HL-60 (cell line): Measurements from ENCODE around the gene ASTN2.

ENCODE experiments used
- GABPA ChIP-seq: IDR thresholded peaks from 2 replicates; pipeline ENCODE4 v1.6.1; 2012; ENCODE audit warnings: low read depth
- REST ChIP-seq: IDR thresholded peaks from 2 replicates; pipeline ENCODE4 v1.6.1; 2012; ENCODE audit warnings: low read depth; ENCODE audit not compliant: insufficient replicate concordance
- TF ChIP-seq, protein P1 (sequence below): IDR thresholded peaks from one replicate; pipeline ENCODE4 v1.5.1; 2011; ENCODE audit warnings: low read length, control low read depth, inconsistent platforms; ENCODE audit not compliant: insufficient read depth

DNA sequence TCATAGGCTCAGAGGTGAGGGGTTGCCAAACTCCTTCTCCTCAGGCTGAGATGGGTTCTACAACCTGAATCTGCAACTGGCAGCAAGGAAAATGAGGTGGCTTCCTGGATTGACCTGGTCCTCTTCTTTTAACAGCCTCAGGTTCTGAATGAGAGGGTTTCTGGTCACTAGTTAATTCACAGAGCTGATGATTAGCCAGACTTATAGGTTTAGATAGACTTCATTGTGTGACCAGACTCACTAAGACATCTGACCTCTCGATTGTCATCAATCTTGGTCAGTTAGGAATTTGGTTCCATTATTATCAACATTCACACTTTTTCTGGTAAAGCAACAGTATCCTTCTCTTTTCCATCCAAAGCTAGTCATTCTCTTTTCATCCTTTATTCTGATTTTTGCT lies 1003.4 kb downstream of the ASTN2 start:
- TF ChIP-seq GABPA (no peak), REST (no peak)
- TF ChIP-seq, protein P1, sequence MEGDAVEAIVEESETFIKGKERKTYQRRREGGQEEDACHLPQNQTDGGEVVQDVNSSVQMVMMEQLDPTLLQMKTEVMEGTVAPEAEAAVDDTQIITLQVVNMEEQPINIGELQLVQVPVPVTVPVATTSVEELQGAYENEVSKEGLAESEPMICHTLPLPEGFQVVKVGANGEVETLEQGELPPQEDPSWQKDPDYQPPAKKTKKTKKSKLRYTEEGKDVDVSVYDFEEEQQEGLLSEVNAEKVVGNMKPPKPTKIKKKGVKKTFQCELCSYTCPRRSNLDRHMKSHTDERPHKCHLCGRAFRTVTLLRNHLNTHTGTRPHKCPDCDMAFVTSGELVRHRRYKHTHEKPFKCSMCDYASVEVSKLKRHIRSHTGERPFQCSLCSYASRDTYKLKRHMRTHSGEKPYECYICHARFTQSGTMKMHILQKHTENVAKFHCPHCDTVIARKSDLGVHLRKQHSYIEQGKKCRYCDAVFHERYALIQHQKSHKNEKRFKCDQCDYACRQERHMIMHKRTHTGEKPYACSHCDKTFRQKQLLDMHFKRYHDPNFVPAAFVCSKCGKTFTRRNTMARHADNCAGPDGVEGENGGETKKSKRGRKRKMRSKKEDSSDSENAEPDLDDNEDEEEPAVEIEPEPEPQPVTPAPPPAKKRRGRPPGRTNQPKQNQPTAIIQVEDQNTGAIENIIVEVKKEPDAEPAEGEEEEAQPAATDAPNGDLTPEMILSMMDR = no peak
